HG02884 (cell line): ENCODE data around the gene CCDC9B.

Experiments
- ATAC-seq: cut with Tn5 transposase; IDR thresholded peaks from one replicate; pipeline ENCODE4 v1.9.1; 2021; ENCODE audit warnings: mild to moderate bottlenecking, moderate library complexity; ENCODE audit not compliant: unreplicated experiment

Gene CCDC9B

GRCh38 chr15:40365624-40366456, 25.1 kb upstream of the CCDC9B start:
- no peak for ATAC-seq

GRCh38 chr15:40365016-40365415, 24.3 kb upstream of the CCDC9B start:
- ATAC-seq = no peak

GRCh38 chr15:40364251-40364650, 23.5 kb upstream of the CCDC9B start:
- no peak for ATAC-seq

DNA sequence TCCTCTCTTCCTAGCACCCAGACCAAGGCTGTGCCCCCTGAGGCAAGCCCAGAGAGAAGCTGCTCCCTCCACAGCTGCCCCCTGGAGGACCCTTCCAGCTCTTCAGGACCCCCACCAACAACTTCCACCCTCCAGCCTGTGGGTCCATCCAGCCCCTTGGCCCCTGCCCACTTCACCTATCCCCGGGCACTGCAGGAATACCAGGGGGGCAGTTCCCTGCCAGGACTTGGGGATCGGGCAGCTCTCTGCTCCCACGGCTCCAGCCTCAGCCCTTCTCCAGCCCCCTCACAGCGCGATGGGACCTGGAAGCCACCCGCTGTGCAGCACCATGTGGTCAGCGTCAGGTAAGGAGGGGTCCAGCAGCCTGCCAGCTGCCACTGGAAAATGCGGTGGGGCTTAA, 22.9 kb upstream of the CCDC9B start:
- ATAC-seq = no peak

- ATAC-seq = no peak
Measured at GRCh38 chr15:40361640-40362039, 20.9 kb upstream of the CCDC9B start.

DNA sequence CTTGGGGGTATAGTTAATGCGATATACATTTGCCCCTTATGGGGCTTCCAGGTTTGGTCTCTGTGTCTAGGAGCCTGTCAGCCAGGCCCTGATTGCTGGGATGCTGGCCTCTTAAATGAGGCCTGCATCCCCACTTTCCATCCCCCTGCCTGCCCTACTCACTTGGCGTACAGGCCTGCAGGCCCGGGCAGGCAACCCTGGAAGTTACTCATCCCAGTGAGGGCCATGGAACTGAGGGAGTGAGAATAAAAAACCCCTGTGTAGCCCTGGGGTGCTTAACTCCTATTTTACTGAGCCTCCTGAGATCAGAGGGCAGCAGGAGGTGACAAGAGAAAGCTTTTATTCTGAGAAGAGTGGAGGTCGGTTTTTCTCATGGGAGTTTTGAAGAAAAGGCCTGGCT, 19.3 kb upstream of the CCDC9B start:
- ATAC-seq = no peak

GRCh38 chr15:40358471-40359353, 18.0 kb upstream of the CCDC9B start:
- no peak for ATAC-seq

- peak; percentile 76 for ATAC-seq
Measured at GRCh38 chr15:40357723-40358470, 17.2 kb upstream of the CCDC9B start, which contains the start of gene DISP2. Gene DISP2, plus strand, starts transcription at chr15:40358219. Its CDS starts 103 bp downstream, at chr15:40358322.

GRCh38 chr15:40357246-40357645, 16.5 kb upstream of the CCDC9B start:
- no peak for ATAC-seq

- no peak for ATAC-seq
Measured at GRCh38 chr15:40355976-40356585, 15.3 kb upstream of the CCDC9B start.

DNA sequence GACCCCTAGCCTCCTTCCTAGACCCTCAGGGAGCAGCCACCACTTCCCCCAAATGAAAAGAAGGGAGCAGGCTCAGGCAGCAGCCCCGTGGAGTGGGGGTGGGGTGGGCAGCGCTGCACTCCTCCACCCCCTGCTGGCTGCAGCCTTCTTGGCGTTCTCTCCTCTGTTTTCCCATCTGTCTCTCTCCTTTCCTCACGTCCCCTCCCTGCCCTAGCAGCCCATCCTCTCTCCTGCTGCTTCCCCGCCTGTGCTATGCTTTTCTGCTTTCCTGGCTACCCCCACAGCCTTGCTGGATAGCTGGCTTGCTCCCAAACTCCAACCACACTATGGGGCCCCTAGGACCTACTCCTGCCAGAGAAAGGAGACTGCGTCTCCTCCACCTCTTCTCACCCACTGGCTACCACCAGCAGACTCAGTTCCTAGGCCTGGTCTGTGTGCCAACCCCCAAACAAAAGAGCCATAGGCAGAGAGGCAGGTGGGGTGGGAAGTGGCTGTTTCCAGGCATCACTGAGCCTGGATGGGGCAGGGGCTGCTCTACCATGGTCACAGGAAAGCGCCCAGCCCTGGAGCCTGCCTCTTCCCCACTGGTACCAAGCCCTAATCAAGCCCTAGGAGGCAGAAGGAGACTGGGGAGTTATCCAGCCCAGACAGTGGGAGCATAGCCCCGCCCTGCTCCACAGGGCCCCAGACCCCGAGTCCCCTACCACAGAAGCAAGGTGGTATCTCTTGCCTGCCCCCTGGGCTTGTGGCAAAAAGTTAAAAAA, 13.9 kb upstream of the CCDC9B start:
- no peak for ATAC-seq

GRCh38 chr15:40353697-40354096, 13.0 kb upstream of the CCDC9B start:
- no peak for ATAC-seq

GRCh38 chr15:40352281-40352901, 11.7 kb upstream of the CCDC9B start:
- ATAC-seq = no peak

DNA sequence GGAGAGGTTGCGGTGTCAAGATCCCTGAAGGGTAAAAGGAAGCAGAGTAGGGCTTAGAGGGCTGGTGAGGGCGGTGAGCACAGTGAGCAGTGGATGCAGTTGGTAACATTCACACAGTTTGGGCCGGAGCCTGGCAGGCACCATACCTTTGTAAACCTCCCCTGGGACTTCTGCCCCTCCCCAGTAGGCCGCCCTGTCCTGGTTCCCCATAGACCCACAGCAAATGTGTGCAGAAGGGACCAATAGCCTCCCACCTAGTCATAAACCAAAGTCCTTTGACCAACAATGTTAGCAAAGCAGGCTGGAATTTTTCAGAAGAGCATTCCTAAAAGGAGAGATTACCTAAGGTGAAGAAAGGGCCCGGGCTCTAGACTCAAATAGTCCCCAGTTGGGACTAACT, 8.4 kb upstream of the CCDC9B start:
- ATAC-seq = no peak

- no peak for ATAC-seq
Measured at GRCh38 chr15:40348474-40348870, 7.7 kb upstream of the CCDC9B start.

GRCh38 chr15:40347559-40348473, 7.1 kb upstream of the CCDC9B start:
- ATAC-seq = no peak

DNA sequence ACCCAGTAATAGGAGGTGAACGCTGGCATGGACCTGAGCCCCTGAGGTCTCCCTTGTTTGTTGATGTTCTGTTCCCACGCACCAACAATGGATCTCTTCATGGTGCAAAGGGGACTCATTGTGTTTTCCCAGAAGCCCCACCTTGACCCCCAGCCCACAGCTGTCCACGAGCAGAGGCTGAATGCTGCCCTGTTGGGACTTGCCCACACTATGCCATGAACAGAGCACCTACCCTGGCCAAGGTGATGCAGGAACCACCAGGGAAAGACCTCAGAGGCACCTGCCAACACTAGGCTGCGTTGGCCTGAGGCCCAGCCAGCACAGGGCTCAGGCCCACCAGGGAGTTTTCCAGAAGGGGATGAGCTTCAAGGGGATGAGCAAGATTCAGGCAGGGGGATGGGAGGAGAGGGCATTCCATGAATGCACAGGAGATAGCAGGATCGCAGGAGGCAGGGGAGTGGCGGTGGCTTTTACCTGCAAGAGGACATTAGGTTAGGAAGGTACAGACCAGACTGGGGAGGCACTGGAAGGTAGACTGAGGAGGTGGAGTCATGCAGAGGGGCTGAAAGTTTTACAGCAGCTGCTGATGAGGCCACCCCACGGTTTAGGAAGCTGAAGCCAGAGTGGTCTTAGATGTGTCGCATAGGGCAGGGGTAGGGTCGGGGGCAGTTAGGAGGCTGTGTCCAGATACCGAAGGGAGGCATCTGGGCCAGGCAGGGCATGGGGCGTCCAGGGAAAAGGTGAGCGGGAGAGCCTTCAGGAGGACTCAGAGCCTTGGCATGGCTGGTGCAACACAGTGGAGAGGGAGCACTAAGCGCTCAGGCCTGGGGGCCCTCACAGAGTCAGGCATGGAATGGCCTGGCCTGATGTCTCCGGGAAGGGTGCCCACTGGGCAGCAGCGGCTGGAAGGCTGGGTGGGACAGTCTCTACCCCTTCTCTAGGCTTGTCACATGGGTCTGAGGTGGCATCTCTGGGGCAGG, 6.1 kb upstream of the CCDC9B start:
- no peak for ATAC-seq
